Epithelial cell of proximal tubule (primary cell): ENCODE measurements around the gene CNR2. TPM values are rescaled to one million over a fixed set of nuclear protein-coding genes. Genes with fewer than 3 reads are reported as not detected.
"Not testable (repeated sequence)": the region's sequence is repeated elsewhere in the genome, so short reads cannot be mapped to it uniquely, and the experiment has no call there.

Source experiments
- DNase-seq: peaks from one replicate; pipeline ENCODE4 v3.0.0-alpha.2; 2011; ENCODE audit warnings: low read depth
- H3K4me3 ChIP-seq: 2 replicates; pipeline ENCODE4 v1.5.1; 2011; ENCODE audit warnings: low read depth, mild to moderate bottlenecking, low read length
- total RNA-seq: library from RNA; depleted of rRNA; stranded (reverse); fragments of >200 nt; gene quantifications from 2 replicates; pipeline ENCODE4 v1.2.3, GENCODE V29; 2015
- TF ChIP-seq, protein P1 (sequence below): conservative IDR thresholded peaks from 2 replicates; pipeline ENCODE4 v1.5.1; 2012; ENCODE audit warnings: low read depth, mild to moderate bottlenecking, low read length

Gene CNR2
- total RNA-seq, 1 donor from 2014 or later, result not detected

DNA sequence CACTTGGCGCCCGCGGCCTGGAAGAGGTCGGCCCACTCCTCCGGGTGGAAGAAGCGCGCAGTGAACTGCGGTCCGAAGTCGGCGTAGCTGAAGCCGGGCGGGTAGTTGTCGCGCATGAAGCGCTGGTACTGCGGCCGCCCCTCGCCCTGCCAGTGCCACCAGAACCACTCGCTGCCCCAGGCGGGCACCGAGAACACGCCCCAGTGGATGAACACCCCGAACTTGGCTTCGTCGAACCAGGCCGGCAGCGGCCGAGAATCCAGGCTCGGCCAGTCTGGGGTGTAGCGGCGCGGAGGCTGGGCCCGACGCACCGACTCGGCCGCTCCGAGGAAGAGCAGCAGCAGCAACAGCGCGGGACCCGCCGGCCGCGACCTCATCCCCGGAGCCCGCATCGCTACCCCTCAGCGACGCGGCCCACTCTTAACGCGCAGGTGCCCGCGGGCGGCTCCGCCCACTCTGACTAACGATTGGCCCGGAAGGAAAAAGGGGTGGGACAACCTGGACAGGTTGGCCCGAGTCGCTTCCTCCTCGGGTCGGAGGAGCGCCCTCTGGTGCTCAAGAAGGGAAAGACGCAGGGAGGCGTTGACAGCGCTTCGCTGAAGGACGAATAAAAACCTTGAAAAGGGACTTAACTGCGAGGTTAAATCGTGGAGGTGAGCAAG is 45.1 kb downstream of the CNR2 start, which contains the start of gene FUCA1:
Gene FUCA1, minus strand, starts transcription at position 396 of the 662 bp plus-strand sequence. Its CDS starts 4 bp downstream, at position 392.
- H3K4me3 ChIP-seq, result peak within 1 kb of the TSS; percentile 83
- DNase-seq, result peak; percentile 37
- TF ChIP-seq, protein P1, sequence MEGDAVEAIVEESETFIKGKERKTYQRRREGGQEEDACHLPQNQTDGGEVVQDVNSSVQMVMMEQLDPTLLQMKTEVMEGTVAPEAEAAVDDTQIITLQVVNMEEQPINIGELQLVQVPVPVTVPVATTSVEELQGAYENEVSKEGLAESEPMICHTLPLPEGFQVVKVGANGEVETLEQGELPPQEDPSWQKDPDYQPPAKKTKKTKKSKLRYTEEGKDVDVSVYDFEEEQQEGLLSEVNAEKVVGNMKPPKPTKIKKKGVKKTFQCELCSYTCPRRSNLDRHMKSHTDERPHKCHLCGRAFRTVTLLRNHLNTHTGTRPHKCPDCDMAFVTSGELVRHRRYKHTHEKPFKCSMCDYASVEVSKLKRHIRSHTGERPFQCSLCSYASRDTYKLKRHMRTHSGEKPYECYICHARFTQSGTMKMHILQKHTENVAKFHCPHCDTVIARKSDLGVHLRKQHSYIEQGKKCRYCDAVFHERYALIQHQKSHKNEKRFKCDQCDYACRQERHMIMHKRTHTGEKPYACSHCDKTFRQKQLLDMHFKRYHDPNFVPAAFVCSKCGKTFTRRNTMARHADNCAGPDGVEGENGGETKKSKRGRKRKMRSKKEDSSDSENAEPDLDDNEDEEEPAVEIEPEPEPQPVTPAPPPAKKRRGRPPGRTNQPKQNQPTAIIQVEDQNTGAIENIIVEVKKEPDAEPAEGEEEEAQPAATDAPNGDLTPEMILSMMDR, result peak; percentile 95

DNA sequence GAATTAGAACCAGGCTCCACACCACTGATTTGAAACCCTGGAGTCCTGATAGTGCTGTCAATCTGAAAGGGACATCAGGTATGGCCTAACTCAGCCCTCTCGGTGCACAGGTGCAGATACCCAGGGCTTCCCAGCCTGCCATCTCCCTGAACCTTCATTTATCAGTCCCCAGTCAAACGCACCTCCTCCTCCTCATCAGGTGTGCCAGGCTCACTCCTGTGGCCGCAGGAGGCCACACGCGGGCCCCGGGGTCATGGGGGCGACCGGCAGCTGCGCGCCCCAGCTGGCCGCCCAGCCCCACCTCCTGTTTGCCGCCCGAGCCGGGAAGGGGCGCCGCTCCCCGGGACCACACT is 45.6 kb downstream of the CNR2 start:
- H3K4me3 ChIP-seq, result peak overlapping the region; percentile 83
- TF ChIP-seq, protein P1, result no peak
- no peak for DNase-seq

- H3K4me3 ChIP-seq, result peak overlapping the region; percentile 3
- peak; percentile 84 for DNase-seq
- TF ChIP-seq, protein P1, result no peak
These were observed 47.6 kb downstream of the CNR2 start for GRCh38 chr1:23865543-23865930.

DNA sequence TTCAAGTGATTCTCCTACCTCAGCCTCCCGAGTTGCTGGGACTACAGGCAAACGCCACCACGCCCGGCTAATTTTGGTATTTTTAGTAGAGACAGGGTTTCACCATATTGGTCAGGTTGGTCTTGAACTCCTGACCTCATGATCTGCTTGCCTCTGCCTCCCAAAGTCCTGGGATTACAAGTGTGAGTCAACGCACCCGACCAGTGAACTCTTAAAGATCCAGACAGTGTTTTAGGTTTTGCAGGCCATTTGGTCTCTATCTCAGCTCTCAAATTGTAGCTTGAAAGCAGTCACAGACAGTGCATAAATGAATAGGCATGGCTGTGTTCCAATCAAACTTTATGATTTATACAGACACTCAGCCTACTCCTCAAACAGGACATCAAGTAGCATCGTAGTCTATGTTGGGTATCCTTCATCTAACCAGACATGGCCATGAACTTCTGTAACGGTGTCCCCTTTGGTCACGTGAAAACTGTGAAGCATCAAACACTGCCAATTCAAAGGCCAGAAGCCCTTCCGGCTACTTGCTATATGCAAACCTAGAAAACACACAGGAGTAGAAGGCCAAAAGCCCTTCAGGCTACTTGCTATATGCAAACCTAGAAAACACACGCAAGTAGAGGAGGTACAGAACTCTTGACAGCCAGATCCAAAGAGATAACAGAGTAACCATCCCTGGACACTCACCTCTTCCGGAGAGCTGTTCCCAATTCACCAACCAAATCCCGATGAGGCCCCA is 48.2 kb downstream of the CNR2 start:
- DNase-seq, result no peak
- TF ChIP-seq, protein P1, result no peak
- no peak overlapping the region for H3K4me3 ChIP-seq

DNA sequence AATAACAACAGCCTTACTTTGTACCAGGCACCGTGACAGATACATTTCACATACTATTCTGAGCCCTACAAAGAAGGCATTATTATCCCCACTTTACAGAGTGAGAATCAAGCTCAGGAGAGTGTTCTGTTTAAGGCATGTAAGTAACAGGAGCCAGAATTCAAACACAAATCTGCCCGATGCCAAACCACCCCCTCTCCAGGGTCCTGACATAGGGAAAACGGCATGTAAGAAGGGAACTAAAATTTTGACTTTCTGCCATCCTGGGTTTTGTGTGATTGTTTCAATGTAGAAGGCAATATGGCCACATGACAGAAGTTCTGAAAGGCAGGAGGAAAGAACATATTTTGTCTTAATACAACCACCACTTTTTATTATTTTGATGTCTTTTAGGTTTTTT is 50.5 kb downstream of the CNR2 start:
- TF ChIP-seq, protein P1, result no peak

GRCh38 chr1:23854568-23854967 is 58.6 kb downstream of the CNR2 start:
- TF ChIP-seq, protein P1, result peak; percentile 23
- H3K4me3 ChIP-seq, result no peak overlapping the region
- DNase-seq, result no peak

More for the DNA sequence above, 50.5 kb downstream of the CNR2 start:
- DNase-seq, result no peak
- no peak overlapping the region for H3K4me3 ChIP-seq

DNA sequence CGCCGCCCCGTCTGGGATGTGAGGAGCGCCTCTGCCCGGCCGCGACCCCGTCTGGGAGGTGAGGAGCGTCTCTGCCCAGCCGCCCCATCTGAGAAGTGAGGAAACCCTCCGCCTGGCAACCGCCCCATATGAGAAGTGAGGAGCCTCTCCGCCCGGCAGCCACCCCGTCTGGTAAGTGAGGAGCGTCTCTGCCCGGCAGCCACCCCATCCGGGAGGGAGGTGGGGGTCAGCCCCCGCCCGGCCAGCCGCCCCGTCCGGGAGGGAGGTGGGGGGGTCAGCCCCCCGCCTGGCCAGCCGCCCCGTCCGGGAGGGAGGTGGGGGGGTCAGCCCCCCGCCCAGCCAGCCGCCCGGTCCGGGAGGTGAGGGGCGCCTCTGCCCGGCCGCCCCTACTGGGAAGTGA is 60.0 kb downstream of the CNR2 start:
- H3K4me3 ChIP-seq, DNase-seq: not testable (repeated sequence)

GRCh38 chr1:23851406-23851805 is 61.8 kb downstream of the CNR2 start:
- H3K4me3 ChIP-seq, DNase-seq: not testable (repeated sequence)
